Endothelial cell of hepatic sinusoid (primary cell): ENCODE results near the gene NPR3.
"Not testable (repeated sequence)": the region's sequence is repeated elsewhere in the genome, so short reads cannot be mapped to it uniquely, and the experiment has no call there.

Source experiments
- in situ Hi-C: cut with HindIII; loops from 2 replicates; pipeline ENCODE4 v1.10.0; 2017; ENCODE audit warnings: low sequenced_read_pairs

NPR3 gene

DNA sequence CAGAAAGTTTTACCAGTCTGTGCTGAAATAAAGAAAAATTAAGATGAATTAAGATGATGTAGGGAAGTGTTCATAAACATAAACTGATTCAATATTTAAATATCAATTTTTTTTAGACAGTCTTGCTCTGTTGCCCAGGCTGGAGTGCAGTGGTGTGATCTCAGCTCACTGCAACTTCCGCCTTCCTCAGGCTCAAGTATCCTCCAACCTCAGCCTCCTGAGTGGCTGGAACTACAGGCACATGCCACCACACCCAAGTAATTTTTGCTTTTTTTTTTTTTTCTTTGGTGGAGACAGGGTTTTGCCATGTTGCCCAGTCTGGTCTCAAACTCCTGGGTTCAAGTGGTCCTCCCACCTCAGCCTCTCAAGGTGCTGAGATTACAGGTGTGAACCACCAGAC is 94.3 kb downstream of the NPR3 start:
- in situ Hi-C loops, result not testable (repeated sequence)

DNA sequence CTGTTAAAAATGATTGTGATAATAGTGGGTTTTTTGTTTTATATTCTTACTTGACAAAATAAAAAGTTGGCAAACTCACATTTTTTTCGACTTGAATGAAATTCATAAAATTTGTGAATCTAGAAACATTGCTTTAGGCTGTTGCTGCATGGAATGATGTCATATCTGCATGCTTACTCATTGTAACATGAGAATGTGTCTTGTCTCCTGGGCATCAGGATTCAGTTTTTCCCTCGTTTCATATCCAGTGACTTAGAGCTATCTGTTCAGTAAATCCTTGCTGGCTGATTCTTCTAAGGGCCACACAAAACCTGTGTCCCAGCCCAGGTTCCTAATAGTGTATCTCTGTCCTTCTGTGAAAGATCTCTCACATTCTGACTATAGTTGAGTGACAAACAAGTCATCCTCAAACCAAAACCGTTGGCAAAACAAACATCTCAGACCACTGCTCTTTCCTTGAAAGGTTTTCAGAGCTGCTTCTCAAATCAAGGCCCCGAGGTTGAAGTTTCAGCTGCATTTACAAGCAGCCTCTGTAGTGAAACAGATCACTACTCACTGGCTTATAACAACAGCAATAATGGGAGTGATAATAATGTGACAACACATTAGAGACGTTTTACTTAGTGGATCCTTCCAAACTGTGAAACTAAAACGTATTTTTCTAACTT is 95.0 kb downstream of the NPR3 start:
- in situ Hi-C loops, result no loop called here

DNA sequence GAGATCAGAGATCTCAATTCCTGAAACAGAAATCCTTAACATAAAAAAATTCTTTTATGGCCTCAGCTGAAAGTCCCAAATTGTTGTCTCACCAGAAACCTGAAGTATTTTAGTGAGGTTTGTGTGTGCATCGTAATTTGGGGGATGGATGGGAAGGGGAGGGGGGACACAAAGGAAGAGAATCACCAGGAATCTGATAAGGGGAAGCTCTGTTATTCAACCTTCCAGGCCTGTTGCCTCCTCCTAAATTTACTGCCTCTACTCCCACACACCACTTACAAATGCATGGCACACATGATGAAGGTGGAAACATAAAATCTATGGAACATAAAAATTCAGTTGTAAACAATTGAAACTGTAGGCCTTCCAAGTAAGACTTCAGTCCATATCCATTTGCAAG is 97.7 kb downstream of the NPR3 start:
- in situ Hi-C loops, result no loop called here

DNA sequence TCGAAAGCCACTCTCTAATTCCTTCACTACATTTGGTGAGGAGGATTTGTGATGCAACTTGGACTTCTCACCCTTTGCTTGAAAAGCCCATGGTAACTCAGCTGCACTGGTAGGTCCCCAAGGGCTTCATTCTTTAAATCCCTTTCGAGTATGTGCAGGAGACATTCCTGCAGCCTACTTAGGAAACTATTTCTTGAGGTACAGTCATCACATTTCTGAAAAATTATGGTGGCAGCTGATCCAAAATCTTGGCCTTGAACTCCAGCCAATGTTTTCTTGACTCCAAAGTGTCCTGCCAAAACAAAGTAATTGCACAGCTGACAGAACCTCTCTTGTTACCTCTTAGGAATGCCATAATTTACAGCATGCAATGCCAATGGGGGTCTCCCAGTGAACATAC is 99.7 kb downstream of the NPR3 start:
- in situ Hi-C loops, result no loop called here

DNA sequence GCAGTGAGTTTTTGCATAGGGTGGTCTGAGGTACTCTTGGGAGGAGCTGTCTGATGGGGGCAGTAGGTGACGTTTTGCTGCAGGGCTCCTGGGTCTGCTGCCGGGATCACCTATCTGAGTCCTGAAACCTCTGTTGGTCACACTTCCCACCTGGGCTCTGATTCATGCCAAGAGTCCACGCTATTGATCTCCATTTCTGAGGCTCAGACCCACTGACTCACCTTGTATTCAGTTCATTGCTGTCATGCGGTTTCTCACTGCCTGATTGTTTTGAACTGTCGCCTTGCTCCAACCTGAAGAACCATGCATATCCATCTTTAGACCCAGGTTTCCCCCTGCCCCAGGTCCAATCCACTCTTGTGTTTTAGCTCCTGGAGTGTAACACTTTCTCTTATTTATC is 101.3 kb downstream of the NPR3 start:
- in situ Hi-C loops, result no loop called here

DNA sequence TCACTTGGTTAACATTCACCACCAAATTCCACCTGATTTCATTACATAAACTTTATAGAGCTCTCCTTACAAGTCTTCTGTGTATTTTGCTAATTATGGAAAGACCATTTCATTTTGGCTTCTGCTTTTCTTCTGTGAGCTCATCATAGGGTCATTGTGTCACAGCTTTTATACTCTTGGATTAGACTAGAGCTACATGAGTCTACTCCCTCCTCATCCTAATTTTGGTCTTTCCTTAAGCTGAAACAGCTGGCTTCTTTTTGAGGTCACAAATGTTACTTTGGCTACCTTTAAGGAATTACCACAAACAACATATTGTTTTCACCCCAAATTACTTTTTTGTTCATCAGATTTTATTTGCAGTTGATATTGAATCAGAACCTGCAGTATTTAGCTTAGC is 103.0 kb downstream of the NPR3 start:
- in situ Hi-C loops, result no loop called here

DNA sequence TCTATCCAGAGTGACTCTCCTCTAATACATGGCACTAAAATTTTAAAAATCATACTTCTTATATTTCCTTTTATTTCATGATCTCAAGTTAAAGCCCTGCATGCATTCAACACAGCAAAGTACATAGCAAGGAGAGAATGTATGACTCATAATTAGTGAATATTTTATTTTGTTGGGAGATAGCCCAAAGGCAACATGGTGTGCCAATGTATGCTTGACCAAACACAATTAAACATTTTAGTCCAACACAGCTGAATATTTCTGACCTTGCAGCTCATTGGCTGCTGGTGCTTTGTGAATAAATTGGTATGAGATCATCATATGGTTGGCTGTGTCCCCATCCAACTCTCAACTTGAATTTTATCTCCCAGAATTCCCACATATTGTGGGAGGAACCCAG is 103.5 kb downstream of the NPR3 start:
- in situ Hi-C loops, result no loop called here

DNA sequence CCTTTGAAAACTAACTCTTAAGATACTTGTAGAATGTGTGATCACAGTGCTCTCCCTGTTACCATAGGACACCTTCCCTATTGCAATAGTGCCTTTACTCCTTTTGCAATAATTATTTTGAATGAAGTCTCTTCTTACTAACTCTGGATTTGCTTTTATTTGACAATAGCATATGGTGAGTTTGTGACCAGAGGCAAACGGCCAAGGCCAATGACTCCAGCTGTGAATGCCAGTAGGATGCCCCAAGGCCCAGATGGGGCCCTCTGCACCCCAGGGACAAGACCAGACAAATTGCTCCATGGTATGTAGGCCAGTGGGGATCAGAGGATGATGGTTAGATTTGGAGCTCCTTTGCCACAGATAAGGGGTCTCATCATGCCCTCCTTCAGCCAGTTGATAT is 116.9 kb downstream of the NPR3 start:
- in situ Hi-C loops, result no loop called here

DNA sequence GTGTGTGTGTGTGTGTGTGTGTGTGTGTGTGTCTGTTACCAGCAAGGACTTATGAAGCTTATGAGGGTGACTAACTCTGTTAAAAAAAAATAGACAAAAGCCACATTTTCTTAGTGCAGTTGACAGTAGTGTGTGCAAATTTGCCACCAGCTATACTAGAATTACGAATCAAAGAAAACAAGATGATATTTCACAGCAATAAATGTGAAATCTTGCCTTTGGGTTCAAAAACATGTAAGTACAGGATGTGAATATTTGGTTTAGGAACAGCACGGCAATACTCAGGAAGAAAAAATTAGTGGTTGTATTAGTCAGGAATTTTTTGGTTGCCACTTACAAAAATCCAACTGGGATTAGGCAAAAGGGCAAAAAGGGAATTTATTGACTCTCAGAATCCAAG is 117.4 kb downstream of the NPR3 start:
- in situ Hi-C loops, result no loop called here

DNA sequence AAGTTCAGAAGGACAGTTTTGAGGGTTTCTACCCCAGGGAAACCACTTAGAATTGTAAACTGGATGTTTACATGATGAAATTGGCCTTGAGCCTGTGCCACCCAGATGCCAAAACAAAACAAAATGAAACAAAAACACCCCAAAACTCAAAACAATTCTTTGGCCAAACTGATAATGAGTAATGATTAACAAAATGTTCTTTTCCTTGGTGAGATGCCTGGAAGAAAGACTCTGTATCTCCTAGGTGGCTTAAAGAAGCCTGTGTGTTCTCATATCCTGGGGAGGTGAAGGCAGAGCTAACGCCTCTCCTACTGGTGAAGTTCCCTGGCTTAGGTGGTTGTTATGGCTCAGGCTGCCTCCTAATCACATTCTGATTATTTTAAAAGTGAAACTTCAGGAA is 120.5 kb downstream of the NPR3 start:
- in situ Hi-C loops, result no loop called here

DNA sequence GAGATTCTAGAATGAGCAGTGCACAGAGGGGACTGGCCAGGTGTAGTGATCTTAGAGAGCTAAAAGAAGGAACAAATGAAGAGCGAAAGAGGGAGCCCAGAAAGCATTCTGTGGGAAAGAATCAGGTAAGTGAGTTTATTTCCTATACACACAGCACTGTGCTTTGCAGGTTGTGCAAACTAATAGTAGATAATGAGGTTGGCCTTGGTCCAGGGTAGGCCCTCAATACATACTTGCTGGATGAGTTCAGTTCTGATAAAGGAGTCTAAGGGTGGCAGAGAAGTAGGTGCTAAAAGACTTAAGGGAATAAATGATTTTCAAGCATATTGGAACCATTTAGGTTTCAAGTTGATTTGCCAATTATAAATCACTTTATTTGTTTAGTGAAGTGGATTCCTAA is 122.0 kb downstream of the NPR3 start:
- in situ Hi-C loops, result no loop called here

DNA sequence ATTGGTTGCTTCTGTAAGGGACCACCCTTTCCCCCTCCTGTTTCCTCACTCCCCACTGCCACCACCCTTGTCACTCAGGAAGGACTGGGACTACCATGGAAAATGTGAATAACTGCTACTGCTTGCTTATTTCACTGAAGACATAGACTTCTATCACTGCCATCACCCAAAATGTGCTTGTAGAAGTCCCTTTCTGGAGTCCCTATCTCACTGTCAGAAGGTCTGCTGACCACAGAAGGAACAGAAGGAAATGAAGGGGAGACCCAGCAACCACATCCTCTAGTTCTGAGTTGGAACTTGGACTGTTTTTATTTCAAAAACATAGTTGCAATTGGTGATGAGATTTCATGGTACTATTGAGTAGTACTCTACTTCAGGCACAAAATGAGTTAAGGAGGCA is 122.5 kb downstream of the NPR3 start:
- in situ Hi-C loops, result no loop called here

DNA sequence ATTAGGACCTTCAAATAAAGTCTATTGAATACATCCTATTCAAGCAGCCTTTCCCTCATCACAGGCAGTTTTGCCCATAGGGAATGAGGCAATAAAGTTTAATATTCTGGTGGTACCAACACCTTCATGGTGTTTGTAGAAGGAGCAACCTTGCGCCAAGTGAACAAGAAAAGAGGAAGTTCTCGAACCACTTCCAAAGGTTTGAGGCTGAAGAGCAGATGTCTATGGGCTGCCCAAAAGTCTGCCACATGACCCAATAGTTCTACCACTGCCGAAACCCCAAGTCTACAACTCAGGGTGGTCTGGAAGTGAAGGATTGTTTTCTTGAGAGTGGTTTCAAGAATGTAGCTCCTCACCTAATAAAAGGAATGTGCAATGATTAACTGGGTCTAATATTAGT is 123.1 kb downstream of the NPR3 start:
- in situ Hi-C loops, result no loop called here

DNA sequence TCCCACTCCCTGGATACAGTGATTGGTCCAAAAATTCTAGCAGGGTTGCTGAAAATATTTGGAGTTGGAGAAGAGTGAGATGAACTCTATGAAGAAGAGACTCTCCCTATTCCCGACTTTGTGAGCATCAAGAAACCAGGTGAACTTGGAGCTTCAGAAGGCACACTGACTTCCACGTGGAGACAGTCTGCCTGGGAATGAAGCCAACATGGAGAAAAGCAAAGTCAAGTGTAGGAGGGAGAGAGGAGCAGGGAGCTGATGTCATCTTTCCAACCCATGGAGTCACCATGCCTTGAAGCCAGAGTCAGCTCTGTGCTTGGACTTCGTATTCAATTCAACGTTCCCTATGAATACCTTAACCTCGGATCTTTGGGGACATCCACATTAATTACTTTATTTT is 125.1 kb downstream of the NPR3 start:
- in situ Hi-C loops, result no loop called here

DNA sequence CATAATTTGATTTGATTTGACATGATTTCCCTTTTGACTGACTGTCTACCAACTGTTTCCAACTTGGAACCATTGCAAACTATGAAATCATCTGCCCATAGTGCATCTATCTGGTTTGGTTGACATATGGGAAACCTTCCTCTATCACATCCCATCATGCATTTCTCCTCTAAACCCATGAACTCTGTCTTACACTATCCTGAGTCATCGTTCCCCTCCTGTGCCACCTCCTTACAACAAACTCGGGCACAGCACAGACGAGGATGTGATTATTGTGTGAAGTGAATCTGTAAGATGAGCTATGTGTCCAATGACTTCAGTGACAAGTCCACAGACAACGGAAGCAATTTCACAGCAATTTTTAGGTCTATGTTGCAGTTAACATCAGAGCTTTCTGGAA is 126.1 kb downstream of the NPR3 start:
- in situ Hi-C loops, result no loop called here

DNA sequence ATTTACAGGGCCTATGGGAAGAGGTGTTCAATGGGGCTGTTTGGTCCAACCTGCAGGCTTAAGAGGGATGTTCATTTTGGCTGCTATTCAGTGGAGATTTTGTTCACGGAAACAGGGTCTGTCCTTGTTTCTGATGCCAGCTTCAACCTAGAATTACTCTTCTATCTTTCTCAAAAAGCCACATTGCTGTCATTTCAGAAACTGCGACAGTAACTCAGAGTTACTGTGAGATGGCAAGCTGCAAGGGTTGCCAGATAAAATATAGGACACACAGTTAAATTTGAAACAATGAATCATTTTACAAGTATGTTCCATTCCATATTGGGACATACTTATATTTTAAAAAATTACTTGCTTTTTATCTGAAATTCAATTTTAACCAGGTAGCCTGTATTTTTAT is 128.0 kb downstream of the NPR3 start:
- in situ Hi-C loops, result no loop called here

DNA sequence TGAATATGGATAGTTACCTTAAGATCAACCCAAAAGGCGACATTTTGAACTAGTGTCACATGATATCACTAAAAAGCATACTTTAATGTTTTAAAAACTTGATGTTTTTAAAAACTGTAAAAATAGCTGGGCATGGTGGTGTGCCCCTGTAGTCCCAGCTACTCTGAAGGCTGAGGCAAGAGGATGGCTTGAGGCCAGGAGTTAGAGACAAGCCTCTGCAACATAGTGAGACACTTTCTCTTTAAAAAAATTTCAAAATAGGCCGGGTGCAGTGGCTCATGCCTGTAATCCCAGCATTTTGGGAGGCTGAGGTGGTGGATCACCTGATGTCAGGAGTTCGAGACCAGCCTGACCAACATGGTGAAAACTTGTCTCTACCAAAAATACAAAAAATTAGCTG is 129.5 kb downstream of the NPR3 start:
- in situ Hi-C loops, result no loop called here
